Myocyte (in vitro differentiated cells): ENCODE results near the gene PRSS12. TPM values are rescaled to one million over a fixed set of nuclear protein-coding genes. Genes with fewer than 3 reads are reported as not detected.

Experiments
- DNase-seq: peaks from one replicate; pipeline ENCODE4 v3.0.0-alpha.2; 2012; ENCODE audit warnings: low read depth
- total RNA-seq: library from RNA; depleted of rRNA; stranded (reverse); fragments of >200 nt; gene quantifications from 2 replicates; pipeline ENCODE4 v1.2.3, GENCODE V29; 2014

PRSS12 gene
- total RNA-seq, 1 donor from 2014 or later = 1.5 TPM

GRCh38 chr4:118356731-118357130 lies 3.9 kb upstream of the PRSS12 start:
- DNase-seq = no peak

DNA sequence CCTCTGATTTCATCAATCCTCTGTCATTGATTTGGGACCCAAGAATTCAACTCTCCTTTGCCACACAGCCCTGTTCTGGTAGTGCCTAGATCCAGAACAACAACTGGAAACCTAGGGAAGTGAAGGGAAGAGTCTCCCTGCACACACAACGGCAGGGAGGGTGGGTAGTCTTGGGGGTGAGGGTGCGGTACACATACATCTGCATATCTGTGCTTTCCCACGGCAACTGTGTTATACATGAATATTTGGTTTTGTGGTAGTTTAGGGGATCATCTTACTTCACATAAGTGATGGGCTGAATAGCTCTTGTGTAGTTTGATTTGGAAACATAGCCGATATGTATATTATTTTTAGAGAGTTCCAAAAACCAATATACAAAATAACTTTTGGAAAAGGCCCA lies 3.3 kb upstream of the PRSS12 start:
- DNase-seq = no peak

DNA sequence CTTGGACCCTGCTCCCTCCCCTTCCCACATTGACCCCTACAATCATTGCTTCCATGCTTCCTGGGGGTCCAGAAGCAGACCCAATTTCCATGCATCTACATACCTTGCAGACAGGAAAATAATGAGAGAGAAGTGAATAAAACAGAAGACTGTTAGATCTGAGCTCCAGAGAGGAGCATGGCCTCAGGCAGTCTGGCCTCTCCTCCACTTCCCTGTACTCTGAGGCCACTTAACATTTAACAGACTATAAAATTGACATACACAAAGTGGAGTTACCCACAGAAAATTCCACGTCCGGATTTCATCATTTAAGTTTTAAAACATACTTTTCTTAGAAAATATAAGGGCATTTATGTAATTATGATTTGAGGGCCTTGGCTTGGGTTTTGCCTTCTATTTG lies 2.1 kb upstream of the PRSS12 start:
- no peak for DNase-seq

DNA sequence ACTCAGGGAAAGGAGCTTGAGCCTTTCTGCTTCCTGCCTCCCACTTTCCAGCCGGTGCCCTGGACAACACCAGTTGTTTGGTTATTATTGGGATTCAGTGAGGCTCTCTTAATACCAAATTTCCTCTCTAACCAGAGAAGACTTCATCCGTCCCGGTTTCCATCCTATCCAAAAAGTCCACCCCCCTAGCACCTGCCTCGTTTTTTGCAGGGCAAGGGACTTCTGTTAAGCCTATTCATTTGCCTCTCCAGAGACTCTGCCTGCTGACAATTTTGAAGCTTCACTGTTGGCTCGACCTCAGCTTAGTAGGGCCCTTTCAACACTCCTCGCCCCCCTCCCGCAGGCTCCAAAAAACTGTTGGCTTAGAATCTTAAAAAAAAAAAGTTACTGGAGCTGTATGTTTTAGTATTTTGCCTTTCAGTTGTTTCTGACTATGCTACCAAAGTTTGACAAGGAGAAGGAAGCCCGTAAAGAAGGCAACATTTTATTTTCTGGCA lies 779 bp upstream of the PRSS12 start:
- DNase-seq = peak; percentile 26

GRCh38 chr4:118351851-118352827 lies 664 bp downstream of the PRSS12 start:
- no peak for DNase-seq

GRCh38 chr4:118350961-118351360 lies 1.8 kb downstream of the PRSS12 start:
- no peak for DNase-seq

- DNase-seq = no peak
Measured at GRCh38 chr4:118348886-118349285, 3.9 kb downstream of the PRSS12 start.

DNA sequence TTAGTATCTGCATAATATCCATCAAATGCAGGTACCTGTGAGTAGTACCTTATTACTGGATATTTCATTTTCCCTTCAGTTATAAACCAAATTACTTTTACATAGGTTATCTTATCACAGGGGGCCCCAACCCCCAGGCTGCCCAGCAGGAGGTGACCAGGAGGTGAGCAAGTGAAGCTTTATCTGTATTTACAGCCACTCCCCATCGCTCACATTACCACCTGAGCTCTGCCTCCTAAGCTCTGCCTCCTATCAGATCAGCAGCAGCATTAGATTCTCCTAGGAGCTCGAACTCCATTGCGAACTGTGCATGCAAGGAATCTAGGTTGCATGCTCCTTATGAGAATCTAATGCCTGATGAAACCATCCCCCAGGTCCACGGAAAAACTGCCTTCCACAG lies 6.3 kb downstream of the PRSS12 start:
- DNase-seq = no peak

DNA sequence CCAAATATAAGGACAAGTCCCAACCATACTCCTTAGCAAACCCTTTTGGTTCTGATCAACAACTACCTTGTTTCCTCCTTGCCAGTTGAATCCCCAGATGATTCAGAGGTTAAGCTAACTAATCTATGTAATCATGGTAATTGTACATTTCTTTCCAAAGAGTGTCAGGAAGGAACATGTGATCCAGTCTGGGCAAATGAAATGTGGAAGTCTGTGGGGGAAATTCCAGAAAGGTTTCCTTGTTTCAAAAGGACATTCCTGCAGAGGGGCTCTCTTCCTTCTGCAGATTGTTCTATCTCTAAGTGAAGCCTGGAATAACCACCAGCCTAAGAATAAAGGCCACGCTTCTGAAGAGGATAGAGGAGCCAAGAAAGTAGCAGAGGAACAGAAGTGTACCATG lies 7.0 kb downstream of the PRSS12 start:
- DNase-seq = no peak

- no peak for DNase-seq
Measured at GRCh38 chr4:118344801-118345200, 8.0 kb downstream of the PRSS12 start.

DNA sequence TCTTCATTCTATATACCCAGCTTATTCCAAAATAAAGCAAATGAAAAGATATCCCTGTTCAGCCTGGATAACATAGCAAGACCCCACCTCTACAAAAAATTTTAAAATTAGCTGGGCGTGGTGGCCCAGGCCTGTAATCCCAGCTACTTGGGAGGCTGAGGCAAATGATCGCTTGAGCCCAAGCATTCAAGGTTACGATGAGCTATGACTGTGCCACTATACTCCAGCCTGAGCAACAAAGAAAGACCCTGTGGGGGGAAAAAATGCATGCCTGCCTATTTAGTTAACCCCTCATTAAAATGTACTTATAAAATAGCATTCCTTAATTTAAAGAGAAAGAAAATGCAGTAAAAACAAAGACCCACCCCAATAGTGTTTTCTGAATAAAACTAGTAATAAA lies 9.3 kb downstream of the PRSS12 start:
- no peak for DNase-seq

GRCh38 chr4:118340109-118340508 lies 12.7 kb downstream of the PRSS12 start:
- no peak for DNase-seq

GRCh38 chr4:118338981-118339765 lies 13.6 kb downstream of the PRSS12 start:
- peak; percentile 14 for DNase-seq

DNA sequence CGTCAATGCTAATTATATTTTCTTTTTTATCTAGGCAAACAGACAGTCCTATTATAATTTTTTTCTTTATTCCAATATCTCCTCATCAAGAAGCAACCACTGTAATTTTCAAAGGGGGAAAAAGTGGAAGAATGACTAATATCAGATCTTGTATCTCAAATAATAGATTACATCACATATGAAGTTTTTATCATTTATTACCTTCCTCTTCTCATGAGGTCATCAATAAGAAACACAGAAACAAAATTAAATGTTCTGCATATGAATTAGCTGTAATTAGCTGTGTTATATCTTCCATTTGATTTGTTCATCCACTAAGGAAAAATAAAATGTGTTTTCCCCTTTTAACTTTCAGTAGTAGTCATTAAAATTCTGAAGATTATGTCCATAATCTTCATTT lies 14.3 kb downstream of the PRSS12 start:
- DNase-seq = no peak

GRCh38 chr4:118337954-118338353 lies 14.8 kb downstream of the PRSS12 start:
- DNase-seq = peak; percentile 40

- no peak for DNase-seq
Measured at GRCh38 chr4:118335774-118336173, 17.0 kb downstream of the PRSS12 start.

DNA sequence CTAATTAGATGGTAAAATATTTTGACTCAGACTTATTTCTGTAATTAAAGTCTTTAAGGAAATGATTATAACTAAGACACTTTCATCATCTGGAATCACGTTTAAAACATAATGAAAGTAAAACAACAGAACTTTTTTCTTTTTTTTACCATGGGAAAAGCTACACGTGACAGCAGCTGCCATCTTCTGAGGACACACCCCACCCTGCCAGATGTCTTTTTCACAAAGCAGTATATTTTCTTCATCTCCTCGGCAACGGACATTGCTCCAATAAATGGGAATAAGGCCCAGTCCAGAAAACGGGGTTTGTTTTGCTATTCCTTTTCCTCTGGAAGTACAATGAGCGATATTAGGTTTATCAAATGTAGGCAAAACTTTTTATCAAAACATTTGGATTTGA lies 17.5 kb downstream of the PRSS12 start:
- peak; percentile 70 for DNase-seq

GRCh38 chr4:118331352-118331751 lies 21.5 kb downstream of the PRSS12 start:
- no peak for DNase-seq

DNA sequence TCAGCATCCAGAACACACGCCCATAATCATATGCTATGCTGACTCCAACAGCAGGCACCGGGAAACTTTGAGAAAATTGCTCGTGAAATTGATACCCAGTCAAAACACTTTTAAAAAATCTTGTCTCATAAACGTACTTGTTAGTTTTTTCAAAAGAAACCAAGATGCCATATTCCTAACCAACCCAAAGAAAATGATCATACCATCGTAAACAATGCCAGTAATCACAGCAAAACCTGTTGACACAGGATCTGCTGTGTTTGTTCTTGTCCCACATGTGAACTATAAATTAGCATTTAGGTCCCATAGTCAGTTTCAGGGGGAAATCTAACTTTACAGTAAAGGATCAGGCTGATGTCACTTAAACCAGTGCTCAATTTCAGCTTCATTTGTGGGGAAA lies 23.0 kb downstream of the PRSS12 start:
- DNase-seq = no peak

GRCh38 chr4:118327554-118328241 lies 25.1 kb downstream of the PRSS12 start:
- DNase-seq = peak; percentile 11

- no peak for DNase-seq
Measured at GRCh38 chr4:118326585-118326984, 26.2 kb downstream of the PRSS12 start.
